GM21528 (cell line): ENCODE measurements around the gene CYGB.
"Not testable (repeated sequence)": the region's sequence is repeated elsewhere in the genome, so short reads cannot be mapped to it uniquely, and the experiment has no call there.

Experiments
- ATAC-seq: cut with Tn5 transposase; IDR thresholded peaks from one replicate; pipeline ENCODE4 v1.9.1; 2021; ENCODE audit warnings: mild to moderate bottlenecking, moderate library complexity; ENCODE audit not compliant: unreplicated experiment, low FRiP score

Gene CYGB

GRCh38 chr17:76568811-76569221 is 31.3 kb upstream of the CYGB start:
- no peak for ATAC-seq

- ATAC-seq, result no peak
Measured at GRCh38 chr17:76567634-76568432, 30.3 kb upstream of the CYGB start.

GRCh38 chr17:76566988-76567431 is 29.5 kb upstream of the CYGB start:
- no peak for ATAC-seq

- ATAC-seq, result no peak
Measured at GRCh38 chr17:76566613-76566943, 29.1 kb upstream of the CYGB start.

GRCh38 chr17:76565728-76566612 is 28.5 kb upstream of the CYGB start:
- no peak for ATAC-seq

- ATAC-seq, result not testable (repeated sequence)
Measured at GRCh38 chr17:76564991-76565727, 27.6 kb upstream of the CYGB start.

- ATAC-seq, result not testable (repeated sequence)
Measured at GRCh38 chr17:76563359-76563758, 25.9 kb upstream of the CYGB start.

- ATAC-seq, result no peak
Measured at GRCh38 chr17:76562734-76563148, 25.2 kb upstream of the CYGB start.

GRCh38 chr17:76561799-76562268 is 24.3 kb upstream of the CYGB start:
- ATAC-seq, result no peak

- no peak for ATAC-seq
Measured at GRCh38 chr17:76561332-76561731, 23.8 kb upstream of the CYGB start.

- ATAC-seq, result no peak
Measured at GRCh38 chr17:76560877-76561221, 23.3 kb upstream of the CYGB start.

- no peak for ATAC-seq
Measured at GRCh38 chr17:76560036-76560876, 22.7 kb upstream of the CYGB start.

GRCh38 chr17:76559460-76559859 is 22.0 kb upstream of the CYGB start:
- ATAC-seq, result not testable (repeated sequence)

GRCh38 chr17:76558198-76559095 is 20.9 kb upstream of the CYGB start:
- ATAC-seq, result no peak

- peak; percentile 71 for ATAC-seq
Measured at GRCh38 chr17:76557368-76558197, 20.1 kb upstream of the CYGB start.

- no peak for ATAC-seq
Measured at GRCh38 chr17:76556765-76557367, 19.4 kb upstream of the CYGB start.

- ATAC-seq, result no peak
Measured at GRCh38 chr17:76554131-76554530, 16.6 kb upstream of the CYGB start.
